Stimulated activated CD4-positive, alpha-beta T cell treated with anti-CD3 and anti-CD28 coated beads, Interleukin-15, amount 100 ng/mL, for 48 hours (primary cell): ENCODE measurements around the gene DOCK3.
"Not testable (repeated sequence)": the region's sequence is repeated elsewhere in the genome, so short reads cannot be mapped to it uniquely, and the experiment has no call there.

Source experiments
- DNase-seq, 2 donors: peaks; one replicate each; pipeline ENCODE4 v3.0.0-alpha.2; 2020; ENCODE audit warnings: low read depth in 2 of 2

The DOCK3 gene

GRCh38 chr3:51092141-51092540, 417.4 kb downstream of the DOCK3 start:
- not testable (repeated sequence) for DNase-seq

- not testable (repeated sequence) for DNase-seq
These were observed 420.1 kb downstream of the DOCK3 start for GRCh38 chr3:51094838-51095237.

GRCh38 chr3:51099794-51100535, 425.2 kb downstream of the DOCK3 start:
- no peak for DNase-seq

GRCh38 chr3:51100536-51100851, 425.8 kb downstream of the DOCK3 start:
- no peak for DNase-seq

- DNase-seq, result no peak
These were observed 427.7 kb downstream of the DOCK3 start for GRCh38 chr3:51102396-51102795.

GRCh38 chr3:51106242-51106876, 431.6 kb downstream of the DOCK3 start:
- no peak for DNase-seq

GRCh38 chr3:51110586-51110985, 435.9 kb downstream of the DOCK3 start:
- no peak for DNase-seq

GRCh38 chr3:51122944-51123343, 448.2 kb downstream of the DOCK3 start:
- no peak for DNase-seq

GRCh38 chr3:51123531-51123930, 448.8 kb downstream of the DOCK3 start:
- no peak for DNase-seq

GRCh38 chr3:51131607-51132006, 456.9 kb downstream of the DOCK3 start:
- not testable (repeated sequence) for DNase-seq

- DNase-seq, result no peak
These were observed 463.0 kb downstream of the DOCK3 start for GRCh38 chr3:51137715-51138114.

GRCh38 chr3:51139616-51140015, 464.9 kb downstream of the DOCK3 start:
- DNase-seq, result no peak

- DNase-seq, result no peak
These were observed 466.8 kb downstream of the DOCK3 start for GRCh38 chr3:51141573-51141972.

- no peak for DNase-seq
These were observed 471.3 kb downstream of the DOCK3 start for GRCh38 chr3:51145811-51146585.

- no peak for DNase-seq
These were observed 472.1 kb downstream of the DOCK3 start for GRCh38 chr3:51146781-51147180.

- DNase-seq, result no peak
These were observed 481.4 kb downstream of the DOCK3 start for GRCh38 chr3:51156147-51156546.

- no peak for DNase-seq
These were observed 488.3 kb downstream of the DOCK3 start for GRCh38 chr3:51163051-51163450.

- no peak for DNase-seq
These were observed 499.0 kb downstream of the DOCK3 start for GRCh38 chr3:51173518-51174271.

- DNase-seq, result no peak
These were observed 502.2 kb downstream of the DOCK3 start for GRCh38 chr3:51176923-51177322.

GRCh38 chr3:51186446-51186845, 511.7 kb downstream of the DOCK3 start:
- not testable (repeated sequence) for DNase-seq

- DNase-seq, result no peak
These were observed 515.5 kb downstream of the DOCK3 start for GRCh38 chr3:51190199-51190598.

GRCh38 chr3:51190827-51191226, 516.1 kb downstream of the DOCK3 start:
- no peak for DNase-seq
